HL-60 (cell line): Measurements from ENCODE around the gene TMEM201.

Experiments
- GABPA ChIP-seq: IDR thresholded peaks from 2 replicates; pipeline ENCODE4 v1.6.1; 2012; ENCODE audit warnings: low read depth
- POLR2AphosphoS5 ChIP-seq: IDR thresholded peaks from 2 replicates; pipeline ENCODE4 v1.6.1; 2012; ENCODE audit warnings: low read depth
- SPI1 ChIP-seq: IDR thresholded peaks from 2 replicates; pipeline ENCODE4 v1.6.1; 2012; ENCODE audit warnings: low read depth, mild to moderate bottlenecking, borderline replicate concordance
- TF ChIP-seq, protein P1 (sequence below): IDR thresholded peaks from one replicate; pipeline ENCODE4 v1.5.1; 2011; ENCODE audit warnings: low read length, control low read depth, inconsistent platforms; ENCODE audit not compliant: insufficient read depth
- TF ChIP-seq, protein P2 (sequence below): IDR thresholded peaks from 2 replicates; pipeline ENCODE4 v1.6.1; 2012; ENCODE audit warnings: low read depth; ENCODE audit not compliant: insufficient replicate concordance

- TF ChIP-seq POLR2AphosphoS5 = no peak
- peak; percentile 70; the same call in 1 of the 2 replicates for TF ChIP-seq SPI1
- TF ChIP-seq, protein P1, sequence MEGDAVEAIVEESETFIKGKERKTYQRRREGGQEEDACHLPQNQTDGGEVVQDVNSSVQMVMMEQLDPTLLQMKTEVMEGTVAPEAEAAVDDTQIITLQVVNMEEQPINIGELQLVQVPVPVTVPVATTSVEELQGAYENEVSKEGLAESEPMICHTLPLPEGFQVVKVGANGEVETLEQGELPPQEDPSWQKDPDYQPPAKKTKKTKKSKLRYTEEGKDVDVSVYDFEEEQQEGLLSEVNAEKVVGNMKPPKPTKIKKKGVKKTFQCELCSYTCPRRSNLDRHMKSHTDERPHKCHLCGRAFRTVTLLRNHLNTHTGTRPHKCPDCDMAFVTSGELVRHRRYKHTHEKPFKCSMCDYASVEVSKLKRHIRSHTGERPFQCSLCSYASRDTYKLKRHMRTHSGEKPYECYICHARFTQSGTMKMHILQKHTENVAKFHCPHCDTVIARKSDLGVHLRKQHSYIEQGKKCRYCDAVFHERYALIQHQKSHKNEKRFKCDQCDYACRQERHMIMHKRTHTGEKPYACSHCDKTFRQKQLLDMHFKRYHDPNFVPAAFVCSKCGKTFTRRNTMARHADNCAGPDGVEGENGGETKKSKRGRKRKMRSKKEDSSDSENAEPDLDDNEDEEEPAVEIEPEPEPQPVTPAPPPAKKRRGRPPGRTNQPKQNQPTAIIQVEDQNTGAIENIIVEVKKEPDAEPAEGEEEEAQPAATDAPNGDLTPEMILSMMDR = no peak
- TF ChIP-seq GABPA = no peak
- TF ChIP-seq, protein P2, sequence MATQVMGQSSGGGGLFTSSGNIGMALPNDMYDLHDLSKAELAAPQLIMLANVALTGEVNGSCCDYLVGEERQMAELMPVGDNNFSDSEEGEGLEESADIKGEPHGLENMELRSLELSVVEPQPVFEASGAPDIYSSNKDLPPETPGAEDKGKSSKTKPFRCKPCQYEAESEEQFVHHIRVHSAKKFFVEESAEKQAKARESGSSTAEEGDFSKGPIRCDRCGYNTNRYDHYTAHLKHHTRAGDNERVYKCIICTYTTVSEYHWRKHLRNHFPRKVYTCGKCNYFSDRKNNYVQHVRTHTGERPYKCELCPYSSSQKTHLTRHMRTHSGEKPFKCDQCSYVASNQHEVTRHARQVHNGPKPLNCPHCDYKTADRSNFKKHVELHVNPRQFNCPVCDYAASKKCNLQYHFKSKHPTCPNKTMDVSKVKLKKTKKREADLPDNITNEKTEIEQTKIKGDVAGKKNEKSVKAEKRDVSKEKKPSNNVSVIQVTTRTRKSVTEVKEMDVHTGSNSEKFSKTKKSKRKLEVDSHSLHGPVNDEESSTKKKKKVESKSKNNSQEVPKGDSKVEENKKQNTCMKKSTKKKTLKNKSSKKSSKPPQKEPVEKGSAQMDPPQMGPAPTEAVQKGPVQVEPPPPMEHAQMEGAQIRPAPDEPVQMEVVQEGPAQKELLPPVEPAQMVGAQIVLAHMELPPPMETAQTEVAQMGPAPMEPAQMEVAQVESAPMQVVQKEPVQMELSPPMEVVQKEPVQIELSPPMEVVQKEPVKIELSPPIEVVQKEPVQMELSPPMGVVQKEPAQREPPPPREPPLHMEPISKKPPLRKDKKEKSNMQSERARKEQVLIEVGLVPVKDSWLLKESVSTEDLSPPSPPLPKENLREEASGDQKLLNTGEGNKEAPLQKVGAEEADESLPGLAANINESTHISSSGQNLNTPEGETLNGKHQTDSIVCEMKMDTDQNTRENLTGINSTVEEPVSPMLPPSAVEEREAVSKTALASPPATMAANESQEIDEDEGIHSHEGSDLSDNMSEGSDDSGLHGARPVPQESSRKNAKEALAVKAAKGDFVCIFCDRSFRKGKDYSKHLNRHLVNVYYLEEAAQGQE = peak; percentile 88
Measured at GRCh38 chr1:9593492-9594465, 5.1 kb downstream of the TMEM201 start.
